ENCODE data around the gene TRPC4AP.

DNA sequence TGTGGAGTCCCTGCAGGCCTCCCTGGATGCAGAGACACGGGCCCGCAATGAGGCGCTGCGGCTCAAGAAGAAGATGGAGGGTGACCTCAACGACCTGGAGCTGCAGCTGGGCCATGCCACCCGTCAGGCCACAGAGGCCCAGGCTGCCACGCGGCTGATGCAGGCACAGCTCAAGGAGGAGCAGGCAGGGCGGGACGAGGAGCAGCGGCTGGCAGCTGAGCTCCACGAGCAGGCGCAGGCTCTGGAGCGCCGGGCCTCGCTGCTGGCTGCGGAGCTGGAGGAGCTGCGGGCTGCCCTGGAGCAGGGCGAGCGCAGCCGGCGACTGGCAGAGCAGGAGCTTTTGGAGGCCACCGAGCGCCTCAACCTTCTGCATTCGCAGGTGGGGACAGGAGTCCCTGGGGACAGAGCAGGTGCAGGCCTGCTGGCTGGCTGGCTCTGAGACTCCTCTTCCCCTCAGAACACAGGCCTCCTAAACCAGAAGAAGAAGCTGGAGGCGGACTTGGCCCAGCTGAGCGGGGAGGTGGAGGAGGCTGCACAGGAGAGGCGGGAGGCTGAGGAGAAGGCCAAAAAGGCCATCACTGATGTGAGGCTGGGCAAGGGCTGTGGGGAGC is 92.2 kb downstream of the TRPC4AP start:
- no peak for TF ChIP-seq EZH2 (optimal IDR thresholded peaks at IDR 0.05; ENCODE audit: low read depth, low read length)
- no peak for TF ChIP-seq CTCF (IDR thresholded peaks at IDR 0.05; ENCODE audit: low read length)
- no peak for TF ChIP-seq EZH2phosphoT487 (IDR thresholded peaks at IDR 0.05; ENCODE audit: low read length)
